HCT116 (cell line): ENCODE results near the gene DCBLD2. TPM values are rescaled to one million over a fixed set of nuclear protein-coding genes. Genes with fewer than 3 reads are reported as not detected.

Experiments used
- ATAC-seq: fragments of 200-7000 bp; cut with Tn5 transposase; 2 replicates; pipeline ENCODE4 v1.9.1; 2020; ENCODE audit warnings: mild to moderate bottlenecking, moderate library complexity
- BruUV-seq: library from RNA; stranded (reverse); fragments of 400-500 nt; replicated peaks from 2 replicates; lab custom pipeline; 2021; lab: Mats Ljungman, UMichigan
- CTCF ChIA-PET: fragments of 300-600 bp; sonication (Branson Sonifier 250); formaldehyde crosslinking; loops from one replicate; lab custom pipeline; 2021; ENCODE audit warnings: antibody characterized with exemption; lab: Charles Lee
- POLR2A ChIA-PET: fragments of 300-600, 350-600 bp; sonication (Branson Sonifier 250); formaldehyde crosslinking; loops from one replicate; lab custom pipeline; 2021; ENCODE audit warnings: antibody characterized with exemption; lab: Charles Lee
- RAD21 ChIA-PET, 2 experiments: fragments of 300-600 bp; sonication (Branson Sonifier 250); formaldehyde crosslinking; loops; one replicate each; lab custom pipeline; 2023; ENCODE audit warnings: low total read pairs in 2 of 2; ENCODE audit not compliant: uncharacterized antibody in 2 of 2, unreplicated experiment in 2 of 2, low non-redundant PET in 1 of 2; lab: Charles Lee
- DNase-seq: peaks from one replicate; pipeline ENCODE4 v3.0.0-alpha.2; 2010; ENCODE audit warnings: low read depth, low spot score
- H2AFZ ChIP-seq: fragments of 200-600 bp; shearing (Covaris generic), sonication (generic); 2 replicates; pipeline ENCODE4 v1.6.1; 2017; ENCODE audit warnings: low read depth, mixed run types, mixed read lengths, antibody characterized with exemption, low read length; ENCODE audit not compliant: poor library complexity, severe bottlenecking
- H3K27ac ChIP-seq: 2 replicates; pipeline ENCODE4 v1.5.1; 2012; ENCODE audit warnings: low read depth, low read length
- H3K27me3 ChIP-seq: fragments of 200-600 bp; sonication (generic); 2 replicates; pipeline ENCODE4 v1.6.1; 2016; ENCODE audit warnings: mixed run types, low read length, mixed read lengths; ENCODE audit not compliant: insufficient read depth
- H3K36me3 ChIP-seq, 2 experiments: fragments of 200-500 bp in 1 of 2; fragments of 200-600 bp in 1 of 2; sonication (Bioruptor generic) in 1 of 2; sonication (generic) in 1 of 2; 2 replicates each; pipeline versions ENCODE4 v1.5.1 to v1.6.1; 2014 to 2016; ENCODE audit warnings: low read length in 2 of 2, inconsistent platforms in 1 of 2, mixed read lengths in 1 of 2, mixed run types in 1 of 2; ENCODE audit not compliant: insufficient read depth in 2 of 2, control insufficient read depth in 1 of 2
- H3K4me1 ChIP-seq, 2 experiments: fragments of 200-600 bp in 1 of 2; sonication (generic) in 1 of 2; 2 replicates each; pipeline versions ENCODE4 v1.5.1 to v1.6.1; 2012 to 2017; ENCODE audit warnings: low read length in 2 of 2, inconsistent platforms in 1 of 2, mild to moderate bottlenecking in 1 of 2, mixed read lengths in 1 of 2, mixed run types in 1 of 2, moderate library complexity in 1 of 2; ENCODE audit not compliant: insufficient read depth in 2 of 2, control insufficient read depth in 1 of 2
- H3K4me2 ChIP-seq: fragments of 200-600 bp; sonication (generic); 2 replicates; pipeline ENCODE4 v1.6.1; 2017; ENCODE audit warnings: mixed run types, low read length, mixed read lengths
- H3K4me3 ChIP-seq, 2 experiments: fragments of 200-600 bp in 1 of 2; sonication (generic) in 1 of 2; replicated peaks in 1 of 2; 2 replicates each; pipeline ENCODE4 v1.5.1; 2011 to 2016; ENCODE audit warnings: low read length in 2 of 2, control low read depth in 1 of 2, low read depth in 1 of 2, mild to moderate bottlenecking in 1 of 2, mixed read lengths in 1 of 2, mixed run types in 1 of 2
- H3K79me2 ChIP-seq: fragments of 200-600 bp; sonication (generic); 2 replicates; pipeline ENCODE4 v1.6.1; 2017; ENCODE audit warnings: mild to moderate bottlenecking, mixed run types, low read length, moderate library complexity, mixed read lengths; ENCODE audit not compliant: insufficient read depth
- H3K9ac ChIP-seq: fragments of 200-600 bp; sonication (generic); 2 replicates; pipeline ENCODE4 v1.6.1; 2016; ENCODE audit warnings: low read length, mixed read lengths
- H3K9me2 ChIP-seq: fragments of 200-600 bp; sonication (generic), shearing (Covaris generic); 2 replicates; pipeline ENCODE4 v1.6.1; 2017; ENCODE audit warnings: mixed run types, mild to moderate bottlenecking, moderate library complexity; ENCODE audit not compliant: insufficient read depth
- H3K9me3 ChIP-seq, 2 experiments: fragments of 200-500 bp in 1 of 2; fragments of 200-600 bp in 1 of 2; sonication (Bioruptor generic) in 1 of 2; sonication (generic) in 1 of 2; 2 replicates each; pipeline ENCODE4 v1.6.1; 2014 to 2017; ENCODE audit warnings: low read length in 2 of 2, mixed read lengths in 2 of 2, inconsistent platforms in 1 of 2, low read depth in 1 of 2, mild to moderate bottlenecking in 1 of 2, mixed run types in 1 of 2, moderate library complexity in 1 of 2; ENCODE audit not compliant: control insufficient read depth in 1 of 2, insufficient read depth in 1 of 2
- H4K20me1 ChIP-seq: fragments of 200-600 bp; sonication (generic), shearing (Covaris generic); 2 replicates; pipeline ENCODE4 v1.6.1; 2017; ENCODE audit warnings: mixed run types, mild to moderate bottlenecking, moderate library complexity; ENCODE audit not compliant: insufficient read depth
- ATF3 ChIP-seq: IDR thresholded peaks from 2 replicates; pipeline ENCODE4 v1.6.1; 2012
- EZH2 ChIP-seq: fragments of 200-600 bp; sonication (generic); IDR thresholded peaks from 2 replicates; pipeline ENCODE4 v1.6.1; 2017; ENCODE audit warnings: antibody characterized with exemption, mixed run types
- MAX ChIP-seq: IDR thresholded peaks from 2 replicates; pipeline ENCODE4 v1.6.1; 2012
- RAD21 ChIP-seq: IDR thresholded peaks from 2 replicates; pipeline ENCODE4 v1.6.1; 2012; ENCODE audit warnings: low read depth, mild to moderate bottlenecking
- SIN3A ChIP-seq: IDR thresholded peaks from 2 replicates; pipeline ENCODE4 v1.6.1; 2012; ENCODE audit warnings: low read depth
- YY1 ChIP-seq: IDR thresholded peaks from 2 replicates; pipeline ENCODE4 v1.6.1; 2011; ENCODE audit warnings: low read length, low read depth, moderate library complexity, mild to moderate bottlenecking; ENCODE audit not compliant: insufficient replicate concordance; ENCODE audit errors: extremely low read depth
- intact Hi-C: fragments of 100-400 bp; cut with micrococcal nuclease; formaldehyde crosslinking; loops from 2 replicates; pipeline ENCODE4 v1.10.0; 2022
- total RNA-seq: library from RNA; stranded (reverse); gene quantifications from one replicate; pipeline ENCODE4 v1.2.1, GENCODE V29; 2021; ENCODE audit not compliant: unreplicated experiment
- TF ChIP-seq, protein P1 (sequence below): IDR thresholded peaks from 2 replicates; pipeline ENCODE4 v1.6.1; 2011; ENCODE audit warnings: mild to moderate bottlenecking, low read length, moderate library complexity; ENCODE audit not compliant: insufficient replicate concordance; ENCODE audit errors: extremely low read depth
- TF ChIP-seq, protein P2 (sequence below), 3 experiments: fragments of 200-600 bp in 1 of 3; sonication (generic) in 1 of 3; IDR thresholded peaks in 2 of 3; conservative IDR thresholded peaks in 1 of 3; 2 replicates each; pipeline ENCODE4 v1.5.1; 2012 to 2017; ENCODE audit warnings: low read depth in 2 of 3, low read length in 2 of 3, antibody characterized with exemption in 1 of 3, borderline replicate concordance in 1 of 3, control low read depth in 1 of 3, mild to moderate bottlenecking in 1 of 3, mixed read lengths in 1 of 3, mixed run types in 1 of 3, moderate library complexity in 1 of 3; ENCODE audit not compliant: insufficient read depth in 1 of 3

The DCBLD2 gene
- total RNA-seq, 1 experiment from 2014 or later: 532 TPM

GRCh38 chr3:98784666-98785600, 116.6 kb downstream of the DCBLD2 start:
- Histone ChIP-seq H3K9me2 (no peaks in the 10 kb centered on the region), H2AFZ (no peak overlapping the region), H3K9me3 (no peaks in the 10 kb centered on the region), H3K4me2 (no peak overlapping the region), H3K4me1 (no peaks in the 10 kb centered on the region; a peak in 1 of 4 replicates), H3K27ac (no peak overlapping the region), H3K9ac (no peak overlapping the region), H3K4me3 (no peak overlapping the region), H3K27me3 (no peaks in the 10 kb centered on the region), H3K79me2 (no peaks in the 10 kb centered on the region), H4K20me1 (no peaks in the 10 kb centered on the region), H3K36me3 (peaks cover 0 to 3% of the 10 kb centered on the region in 2 experiments; a peak in 2 of 4 replicates)
- RAD21 ChIA-PET: no interaction called here
- BruUV-seq: no TSS peak
- ATAC-seq: no peak
- intact Hi-C loops: no loop called here
- POLR2A ChIA-PET: no interaction called here
- no peak for DNase-seq
- TF ChIP-seq, protein P1, sequence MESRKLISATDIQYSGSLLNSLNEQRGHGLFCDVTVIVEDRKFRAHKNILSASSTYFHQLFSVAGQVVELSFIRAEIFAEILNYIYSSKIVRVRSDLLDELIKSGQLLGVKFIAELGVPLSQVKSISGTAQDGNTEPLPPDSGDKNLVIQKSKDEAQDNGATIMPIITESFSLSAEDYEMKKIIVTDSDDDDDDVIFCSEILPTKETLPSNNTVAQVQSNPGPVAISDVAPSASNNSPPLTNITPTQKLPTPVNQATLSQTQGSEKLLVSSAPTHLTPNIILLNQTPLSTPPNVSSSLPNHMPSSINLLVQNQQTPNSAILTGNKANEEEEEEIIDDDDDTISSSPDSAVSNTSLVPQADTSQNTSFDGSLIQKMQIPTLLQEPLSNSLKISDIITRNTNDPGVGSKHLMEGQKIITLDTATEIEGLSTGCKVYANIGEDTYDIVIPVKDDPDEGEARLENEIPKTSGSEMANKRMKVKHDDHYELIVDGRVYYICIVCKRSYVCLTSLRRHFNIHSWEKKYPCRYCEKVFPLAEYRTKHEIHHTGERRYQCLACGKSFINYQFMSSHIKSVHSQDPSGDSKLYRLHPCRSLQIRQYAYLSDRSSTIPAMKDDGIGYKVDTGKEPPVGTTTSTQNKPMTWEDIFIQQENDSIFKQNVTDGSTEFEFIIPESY: no peak
- TF ChIP-seq, protein P2, sequence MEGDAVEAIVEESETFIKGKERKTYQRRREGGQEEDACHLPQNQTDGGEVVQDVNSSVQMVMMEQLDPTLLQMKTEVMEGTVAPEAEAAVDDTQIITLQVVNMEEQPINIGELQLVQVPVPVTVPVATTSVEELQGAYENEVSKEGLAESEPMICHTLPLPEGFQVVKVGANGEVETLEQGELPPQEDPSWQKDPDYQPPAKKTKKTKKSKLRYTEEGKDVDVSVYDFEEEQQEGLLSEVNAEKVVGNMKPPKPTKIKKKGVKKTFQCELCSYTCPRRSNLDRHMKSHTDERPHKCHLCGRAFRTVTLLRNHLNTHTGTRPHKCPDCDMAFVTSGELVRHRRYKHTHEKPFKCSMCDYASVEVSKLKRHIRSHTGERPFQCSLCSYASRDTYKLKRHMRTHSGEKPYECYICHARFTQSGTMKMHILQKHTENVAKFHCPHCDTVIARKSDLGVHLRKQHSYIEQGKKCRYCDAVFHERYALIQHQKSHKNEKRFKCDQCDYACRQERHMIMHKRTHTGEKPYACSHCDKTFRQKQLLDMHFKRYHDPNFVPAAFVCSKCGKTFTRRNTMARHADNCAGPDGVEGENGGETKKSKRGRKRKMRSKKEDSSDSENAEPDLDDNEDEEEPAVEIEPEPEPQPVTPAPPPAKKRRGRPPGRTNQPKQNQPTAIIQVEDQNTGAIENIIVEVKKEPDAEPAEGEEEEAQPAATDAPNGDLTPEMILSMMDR (IDR thresholded peaks at IDR 0.05 in 2 of 3, conservative IDR thresholded peaks at IDR 0.05 in 1 of 3; ENCODE audit: borderline replicate concordance in 1 of 3, insufficient read depth in 1 of 3, low read depth in 2 of 3, low read length in 2 of 3): no peak
- TF ChIP-seq SIN3A: no peak
- no peak for TF ChIP-seq MAX
- TF ChIP-seq EZH2: no peak
- no peak for TF ChIP-seq YY1
- no peak for TF ChIP-seq ATF3
- no peak for TF ChIP-seq RAD21
- CTCF ChIA-PET: interaction anchor here (0.9 kb wide), 1 partner anchor 183 kb away, joined by 3 read pairs; no protein-coding TSS in a partner anchor
